Neural progenitor cell (in vitro differentiated cells): ENCODE measurements around the gene INPP5B. TPM values are rescaled to one million over a fixed set of nuclear protein-coding genes. Genes with fewer than 3 reads are reported as not detected.

Source experiments
- DNase-seq: peaks from one replicate; pipeline ENCODE4 v3.0.0-alpha.2; 2016; ENCODE audit warnings: low spot score
- H2AFZ ChIP-seq: fragments of 200-600 bp; sonication (generic); replicated peaks from 2 replicates; pipeline ENCODE4 v1.6.1; 2016; ENCODE audit warnings: antibody characterized with exemption
- H3F3A ChIP-seq: fragments of 200-600 bp; sonication (generic); 2 replicates; pipeline ENCODE4 v1.6.1; 2016; ENCODE audit warnings: antibody characterized with exemption, low read depth
- H3K27ac ChIP-seq: fragments of 200-600 bp; sonication (generic); 2 replicates; pipeline ENCODE4 v1.5.1; 2016; ENCODE audit warnings: mild to moderate bottlenecking
- H3K27me3 ChIP-seq: fragments of 200-600 bp; sonication (generic); 2 replicates; pipeline ENCODE4 v1.6.1; 2016; ENCODE audit warnings: mild to moderate bottlenecking, moderate library complexity
- H3K36me3 ChIP-seq: fragments of 200-600 bp; sonication (generic); 2 replicates; pipeline ENCODE4 v1.5.1; 2016
- H3K4me1 ChIP-seq: fragments of 200-600 bp; sonication (generic); 2 replicates; pipeline ENCODE4 v1.6.1; 2016; ENCODE audit warnings: mixed run types
- H3K4me2 ChIP-seq: fragments of 200-600 bp; sonication (generic); 2 replicates; pipeline ENCODE4 v1.6.1; 2016
- H3K4me3 ChIP-seq: fragments of 200-600 bp; sonication (generic); 2 replicates; pipeline ENCODE4 v1.5.1; 2016
- H3K79me2 ChIP-seq: fragments of 200-600 bp; sonication (generic); 2 replicates; pipeline ENCODE4 v1.6.1; 2016; ENCODE audit warnings: low read depth
- H3K9ac ChIP-seq: fragments of 200-600 bp; sonication (generic); 2 replicates; pipeline ENCODE4 v1.6.1; 2016
- H3K9me3 ChIP-seq: fragments of 200-600 bp; sonication (generic); 2 replicates; pipeline ENCODE4 v1.5.1; 2016; ENCODE audit warnings: low read depth
- H4K20me1 ChIP-seq: fragments of 200-600 bp; sonication (generic); 2 replicates; pipeline ENCODE4 v1.6.1; 2016; ENCODE audit warnings: low read depth
- H3K27ac Mint-ChIP-seq: 3 replicates; pipeline ENCODE4 v1.8.0; 2021; ENCODE audit warnings: mixed read lengths
- H3K27me3 Mint-ChIP-seq: 2 replicates; pipeline ENCODE4 v1.8.0; 2022; ENCODE audit warnings: low read depth, mild to moderate bottlenecking, inconsistent platforms, moderate library complexity, mixed read lengths; ENCODE audit not compliant: insufficient read depth
- H3K36me3 Mint-ChIP-seq: 3 replicates; pipeline ENCODE4 v1.8.0; 2021; ENCODE audit warnings: mixed read lengths
- H3K4me1 Mint-ChIP-seq: 3 replicates; pipeline ENCODE4 v1.8.0; 2021; ENCODE audit warnings: mixed read lengths
- H3K4me3 Mint-ChIP-seq: 3 replicates; pipeline ENCODE4 v1.8.0; 2021; ENCODE audit warnings: mild to moderate bottlenecking, moderate library complexity, mixed read lengths
- H3K9me3 Mint-ChIP-seq: 3 replicates; pipeline ENCODE4 v1.8.0; 2020; ENCODE audit warnings: mixed read lengths
- CTCF ChIP-seq: fragments of 200-600 bp; sonication (generic); IDR thresholded peaks from 2 replicates; pipeline ENCODE4 v1.5.1; 2017; ENCODE audit warnings: antibody characterized with exemption, mild to moderate bottlenecking
- EZH2 ChIP-seq: fragments of 200-600 bp; sonication (generic); IDR thresholded peaks from 2 replicates; pipeline ENCODE4 v1.6.1; 2017; ENCODE audit warnings: antibody characterized with exemption, mild to moderate bottlenecking, moderate library complexity
- EZH2phosphoT487 ChIP-seq: fragments of 200-600 bp; sonication (generic); IDR thresholded peaks from 2 replicates; pipeline ENCODE4 v1.6.1; 2017; ENCODE audit warnings: antibody characterized with exemption
- total RNA-seq: library from RNA; depleted of rRNA; stranded (reverse); fragments of >200 nt; gene quantifications from 2 replicates; pipeline ENCODE4 v1.2.3, GENCODE V29; 2015; ENCODE audit warnings: low replicate concordance

The INPP5B gene
- total RNA-seq, 1 donor from 2014 or later: 22.0 TPM

GRCh38 chr1:37952738-37953137 lies 5.9 kb upstream of the INPP5B start:
- no peaks in the 10 kb centered on the region for H3K9me3 ChIP-seq
- Mint-ChIP-seq H3K4me3 (no peak overlapping the region), H3K4me1 (peaks cover 7% of the 10 kb centered on the region), H3K27me3 (peaks cover 2% of the 10 kb centered on the region), H3K9me3 (no peaks in the 10 kb centered on the region), H3K36me3 (peaks cover 5% of the 10 kb centered on the region), H3K27ac (no peak overlapping the region)
- DNase-seq: no peak
- no peak overlapping the region for H3K4me3 ChIP-seq
- H3K27ac ChIP-seq: no peak overlapping the region
- no peak overlapping the region for H3K4me2 ChIP-seq
- H4K20me1 ChIP-seq: no peaks in the 10 kb centered on the region
- H3K36me3 ChIP-seq: no peaks in the 10 kb centered on the region
- peaks cover 8% of the 10 kb centered on the region for H3K4me1 ChIP-seq
- no peak overlapping the region for H3K9ac ChIP-seq
- no peaks in the 10 kb centered on the region for H3K79me2 ChIP-seq
- H3K27me3 ChIP-seq: no peaks in the 10 kb centered on the region
- no peak for TF ChIP-seq CTCF
- no peak for TF ChIP-seq EZH2
- no peak for TF ChIP-seq EZH2phosphoT487
- H3F3A ChIP-seq: peaks cover 11% of the 10 kb centered on the region
- H2AFZ ChIP-seq: no peak overlapping the region

- no peaks in the 10 kb centered on the region for H3K27me3 ChIP-seq
- no peaks in the 10 kb centered on the region for H3K36me3 ChIP-seq
- TF ChIP-seq CTCF: no peak
- TF ChIP-seq EZH2phosphoT487: no peak
- no peak for TF ChIP-seq EZH2
- H4K20me1 ChIP-seq: no peaks in the 10 kb centered on the region
- peaks cover 8% of the 10 kb centered on the region for H3K4me1 ChIP-seq
- no peak overlapping the region for H3K27ac ChIP-seq
- H3K79me2 ChIP-seq: no peaks in the 10 kb centered on the region
- peaks cover 11% of the 10 kb centered on the region for H3F3A ChIP-seq
- Mint-ChIP-seq H3K27me3 (peaks cover 2% of the 10 kb centered on the region), H3K4me3 (no peak overlapping the region), H3K36me3 (peaks cover 3% of the 10 kb centered on the region), H3K27ac (peak overlapping the region; percentile 66), H3K4me1 (peaks cover 10% of the 10 kb centered on the region), H3K9me3 (no peaks in the 10 kb centered on the region)
- no peak overlapping the region for H2AFZ ChIP-seq
- H3K4me2 ChIP-seq: no peak overlapping the region
- no peak overlapping the region for H3K4me3 ChIP-seq
- no peak overlapping the region for H3K9ac ChIP-seq
- no peaks in the 10 kb centered on the region for H3K9me3 ChIP-seq
- no peak for DNase-seq
Measured at GRCh38 chr1:37951783-37952624, 5.2 kb upstream of the INPP5B start.

GRCh38 chr1:37951041-37951782 lies 4.4 kb upstream of the INPP5B start:
- Histone ChIP-seq H3K4me3 (no peak overlapping the region), H3K4me1 (peaks cover 8% of the 10 kb centered on the region)
- no peaks in the 10 kb centered on the region for H3K9me3 Mint-ChIP-seq

More at GRCh38 chr1:37951041-37951782, 4.4 kb upstream of the INPP5B start:
- TF ChIP-seq EZH2phosphoT487 (no peak), CTCF (no peak)
- no peak overlapping the region for H3K4me2 ChIP-seq
- no peak for DNase-seq
- H3K4me3 Mint-ChIP-seq: no peak overlapping the region
- H3K36me3 Mint-ChIP-seq: peaks cover 1% of the 10 kb centered on the region
- no peak overlapping the region for H3K9ac ChIP-seq
- H3F3A ChIP-seq: peaks cover 11% of the 10 kb centered on the region
- H4K20me1 ChIP-seq: no peaks in the 10 kb centered on the region
- no peak overlapping the region for H2AFZ ChIP-seq
- no peaks in the 10 kb centered on the region for H3K27me3 ChIP-seq
- no peaks in the 10 kb centered on the region for H3K36me3 ChIP-seq
- peak overlapping the region; percentile 66 for H3K27ac Mint-ChIP-seq
- H3K79me2 ChIP-seq: no peaks in the 10 kb centered on the region
- no peaks in the 10 kb centered on the region for H3K9me3 ChIP-seq
- H3K27me3 Mint-ChIP-seq: peaks cover 2% of the 10 kb centered on the region
- no peak overlapping the region for H3K27ac ChIP-seq
- peaks cover 16% of the 10 kb centered on the region for H3K4me1 Mint-ChIP-seq
